DOHH2 (cell line): ENCODE data around the gene IZUMO1.

Source experiments
- H3F3A ChIP-seq: fragments of 200-600 bp; sonication (generic), shearing (Covaris generic); 2 replicates; pipeline ENCODE4 v1.6.0; 2016; ENCODE audit warnings: antibody characterized with exemption, mild to moderate bottlenecking; ENCODE audit not compliant: control insufficient read depth, insufficient read depth
- H3K27ac ChIP-seq: fragments of 200-600 bp; sonication (generic); 2 replicates; pipeline ENCODE4 v1.5.1; 2014; ENCODE audit warnings: low read depth, mild to moderate bottlenecking, low read length, moderate library complexity
- H3K27me3 ChIP-seq: fragments of 200-600 bp; sonication (generic); 2 replicates; pipeline ENCODE4 v1.6.1; 2014; ENCODE audit warnings: mild to moderate bottlenecking, low read length, mixed read lengths; ENCODE audit not compliant: control insufficient read depth
- H3K36me3 ChIP-seq: fragments of 200-600 bp; sonication (generic); 2 replicates; pipeline ENCODE4 v1.6.1; 2014; ENCODE audit warnings: mild to moderate bottlenecking, low read length, moderate library complexity, mixed read lengths; ENCODE audit not compliant: control insufficient read depth
- H3K4me1 ChIP-seq: fragments of 200-600 bp; sonication (generic); 2 replicates; pipeline ENCODE4 v1.6.1; 2014; ENCODE audit warnings: mild to moderate bottlenecking, low read length, mixed read lengths; ENCODE audit not compliant: control insufficient read depth
- H3K4me2 ChIP-seq: fragments of 200-600 bp; sonication (generic); 2 replicates; pipeline ENCODE4 v1.6.0; 2014; ENCODE audit warnings: mild to moderate bottlenecking, low read length, moderate library complexity
- H3K4me3 ChIP-seq: fragments of 200-600 bp; sonication (generic); 2 replicates; pipeline ENCODE4 v1.5.1; 2014; ENCODE audit warnings: mild to moderate bottlenecking, low read length, mixed read lengths
- H3K79me2 ChIP-seq: fragments of 200-600 bp; sonication (generic); 2 replicates; pipeline ENCODE4 v1.6.1; 2014; ENCODE audit warnings: mild to moderate bottlenecking, low read length, mixed read lengths; ENCODE audit not compliant: control insufficient read depth
- H3K9me2 ChIP-seq: fragments of 200-600 bp; sonication (generic); replicated peaks from 2 replicates; pipeline ENCODE4 v1.6.1; 2014; ENCODE audit warnings: mild to moderate bottlenecking, low read length, mixed read lengths; ENCODE audit not compliant: control insufficient read depth
- H3K9me3 ChIP-seq: fragments of 200-600 bp; sonication (generic); 2 replicates; pipeline ENCODE4 v1.6.1; 2014; ENCODE audit warnings: antibody characterized with exemption, low read length, mixed read lengths; ENCODE audit not compliant: control insufficient read depth, insufficient read depth
- H4K20me1 ChIP-seq: fragments of 200-600 bp; sonication (generic); 2 replicates; pipeline ENCODE4 v1.6.0; 2014; ENCODE audit warnings: low read depth, mild to moderate bottlenecking, antibody characterized with exemption, low read length, moderate library complexity; ENCODE audit not compliant: control insufficient read depth, insufficient read depth
- EZH2phosphoT487 ChIP-seq: fragments of 200-600 bp; sonication (generic); IDR thresholded peaks from 2 replicates; pipeline ENCODE4 v1.6.1; 2017; ENCODE audit warnings: borderline replicate concordance, mild to moderate bottlenecking, antibody characterized with exemption, low read length, moderate library complexity, mixed read lengths
- TF ChIP-seq, protein P1 (sequence below): fragments of 200-600 bp; sonication (generic); IDR thresholded peaks from one replicate; pipeline ENCODE4 v1.5.1; 2014; ENCODE audit warnings: antibody characterized with exemption, mild to moderate bottlenecking, low read depth, low read length; ENCODE audit not compliant: poor library complexity, severe bottlenecking

IZUMO1 gene

DNA sequence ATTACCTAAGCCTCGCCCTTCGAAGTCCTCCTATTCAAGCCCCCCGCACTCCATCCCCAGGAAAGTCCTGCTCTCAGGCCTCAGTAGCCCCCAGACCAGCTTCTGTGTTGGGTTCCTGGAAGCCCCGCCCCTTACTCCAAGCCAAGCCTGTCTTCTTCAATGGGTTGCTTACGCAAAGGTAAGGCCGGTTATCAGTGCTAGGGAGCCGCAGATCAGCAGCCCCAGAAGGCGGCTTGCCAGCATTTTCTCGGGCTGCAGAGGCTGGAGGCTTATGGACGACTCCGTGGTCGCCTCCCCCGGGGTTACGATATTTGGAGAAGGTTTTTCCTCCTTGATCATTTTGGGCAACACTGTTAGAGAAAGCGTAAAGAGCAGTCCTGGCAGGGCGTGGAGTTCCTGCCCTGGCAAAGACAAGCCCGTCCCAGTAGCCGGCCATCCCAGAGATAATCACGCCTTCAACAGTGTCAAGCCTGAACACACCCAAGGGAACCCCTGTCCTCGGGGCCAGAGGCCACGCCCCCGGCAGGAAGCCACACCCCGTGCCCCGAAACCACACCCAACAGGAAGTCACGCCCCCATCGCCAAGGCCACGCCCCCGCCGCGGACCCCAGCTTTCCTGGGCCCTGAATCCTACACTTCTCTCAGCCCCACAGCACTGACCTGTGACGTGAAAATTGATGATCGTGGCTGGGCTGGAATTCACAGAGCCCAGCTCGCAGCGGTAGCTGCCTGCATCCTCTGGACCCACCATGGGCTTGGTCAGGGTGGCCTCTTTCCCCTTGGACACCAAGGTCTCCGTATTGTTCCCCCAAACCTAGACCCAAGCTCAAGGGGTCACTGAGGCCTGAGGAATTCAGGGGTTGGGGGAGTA, 5.3 kb downstream of the IZUMO1 start:
- peak overlapping the region; percentile 21; the same call in 1 of the 2 replicates for H3K4me3 ChIP-seq
- H3K4me2 ChIP-seq = peak overlapping the region; percentile 41
- TF ChIP-seq, protein P1, sequence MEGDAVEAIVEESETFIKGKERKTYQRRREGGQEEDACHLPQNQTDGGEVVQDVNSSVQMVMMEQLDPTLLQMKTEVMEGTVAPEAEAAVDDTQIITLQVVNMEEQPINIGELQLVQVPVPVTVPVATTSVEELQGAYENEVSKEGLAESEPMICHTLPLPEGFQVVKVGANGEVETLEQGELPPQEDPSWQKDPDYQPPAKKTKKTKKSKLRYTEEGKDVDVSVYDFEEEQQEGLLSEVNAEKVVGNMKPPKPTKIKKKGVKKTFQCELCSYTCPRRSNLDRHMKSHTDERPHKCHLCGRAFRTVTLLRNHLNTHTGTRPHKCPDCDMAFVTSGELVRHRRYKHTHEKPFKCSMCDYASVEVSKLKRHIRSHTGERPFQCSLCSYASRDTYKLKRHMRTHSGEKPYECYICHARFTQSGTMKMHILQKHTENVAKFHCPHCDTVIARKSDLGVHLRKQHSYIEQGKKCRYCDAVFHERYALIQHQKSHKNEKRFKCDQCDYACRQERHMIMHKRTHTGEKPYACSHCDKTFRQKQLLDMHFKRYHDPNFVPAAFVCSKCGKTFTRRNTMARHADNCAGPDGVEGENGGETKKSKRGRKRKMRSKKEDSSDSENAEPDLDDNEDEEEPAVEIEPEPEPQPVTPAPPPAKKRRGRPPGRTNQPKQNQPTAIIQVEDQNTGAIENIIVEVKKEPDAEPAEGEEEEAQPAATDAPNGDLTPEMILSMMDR = no peak
- TF ChIP-seq EZH2phosphoT487 = no peak

DNA sequence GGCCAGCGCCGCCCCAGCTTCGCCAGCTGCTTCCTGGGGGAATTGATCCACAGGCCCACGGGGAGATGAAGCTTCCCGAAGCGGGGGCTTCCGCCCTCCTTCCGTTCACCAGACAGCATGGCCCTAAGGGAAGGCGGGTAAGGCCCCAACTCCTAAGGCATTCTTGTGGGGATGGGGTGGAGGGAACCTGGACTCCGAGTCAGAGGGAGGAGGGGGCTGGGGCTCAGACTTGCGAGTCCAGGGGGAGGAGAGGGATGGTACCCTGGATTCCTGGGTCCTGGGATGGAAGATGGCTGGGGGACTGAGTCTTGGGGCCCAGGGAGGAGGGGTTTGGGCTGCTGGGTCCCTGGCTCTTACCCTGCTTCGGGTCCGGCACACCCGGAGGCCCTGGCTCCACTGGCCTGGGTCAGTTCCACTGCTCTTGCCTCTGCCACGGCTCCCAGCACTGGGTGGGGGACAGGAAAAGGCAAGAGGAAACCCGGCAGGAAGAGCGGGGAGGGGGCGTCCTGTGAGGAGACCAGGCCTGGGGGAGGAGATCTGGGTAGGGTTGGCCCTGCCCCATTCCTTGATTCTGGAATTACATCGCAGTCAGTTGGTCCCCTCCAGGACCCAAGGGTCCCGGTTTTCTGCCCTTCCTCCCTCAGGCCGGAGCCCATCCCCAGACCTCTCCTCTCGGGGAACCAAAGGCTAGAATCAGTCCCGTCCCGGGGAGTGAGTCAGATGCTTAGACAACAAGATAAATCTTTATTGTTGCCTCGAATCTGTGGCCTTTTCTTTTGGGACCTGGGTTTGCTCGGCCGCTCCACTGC, 6.3 kb downstream of the IZUMO1 start, which contains the start of gene RASIP1:
RASIP1 (minus strand) TSS at position 447 of the 809 bp plus-strand sequence; CDS start at position 119, 328 bp downstream.
- 0 out of 2 replicates have a peak, but pooled peaks cover 6% of the 10 kb centered on the region for H3K27me3 ChIP-seq
- H4K20me1 ChIP-seq = no peaks in the 10 kb centered on the region
- H3K4me3 ChIP-seq = 0 out of 2 replicates have a peak within 1 kb of the TSS, but pooled peaks have one; percentile 21
- H3K36me3 ChIP-seq = no peaks in the 10 kb centered on the region
- H3K9me2 ChIP-seq = no peaks in the 10 kb centered on the region
- H3K4me1 ChIP-seq = peaks cover 22% of the 10 kb centered on the region
- no peaks in the 10 kb centered on the region for H3K79me2 ChIP-seq
- peak within 1 kb of the TSS; percentile 41 for H3K4me2 ChIP-seq
- peaks cover 3% of the 10 kb centered on the region; the same call in 1 of the 2 replicates for H3F3A ChIP-seq
- H3K27ac ChIP-seq = no peak within 1 kb of the TSS
- no peaks in the 10 kb centered on the region for H3K9me3 ChIP-seq
- TF ChIP-seq EZH2phosphoT487 = no peak
- TF ChIP-seq, protein P1 = no peak

More for the DNA sequence above, 5.3 kb downstream of the IZUMO1 start:
- H4K20me1 ChIP-seq = no peaks in the 10 kb centered on the region
- peaks cover 22% of the 10 kb centered on the region for H3K4me1 ChIP-seq
- H3K27ac ChIP-seq = no peak overlapping the region
- H3K9me2 ChIP-seq = no peaks in the 10 kb centered on the region
- H3K36me3 ChIP-seq = no peaks in the 10 kb centered on the region
- peaks cover 3% of the 10 kb centered on the region; the same call in 1 of the 2 replicates for H3F3A ChIP-seq
- no peaks in the 10 kb centered on the region for H3K9me3 ChIP-seq
- H3K27me3 ChIP-seq = 0 out of 2 replicates have a peak, but pooled peaks cover 6% of the 10 kb centered on the region
- no peaks in the 10 kb centered on the region for H3K79me2 ChIP-seq

DNA sequence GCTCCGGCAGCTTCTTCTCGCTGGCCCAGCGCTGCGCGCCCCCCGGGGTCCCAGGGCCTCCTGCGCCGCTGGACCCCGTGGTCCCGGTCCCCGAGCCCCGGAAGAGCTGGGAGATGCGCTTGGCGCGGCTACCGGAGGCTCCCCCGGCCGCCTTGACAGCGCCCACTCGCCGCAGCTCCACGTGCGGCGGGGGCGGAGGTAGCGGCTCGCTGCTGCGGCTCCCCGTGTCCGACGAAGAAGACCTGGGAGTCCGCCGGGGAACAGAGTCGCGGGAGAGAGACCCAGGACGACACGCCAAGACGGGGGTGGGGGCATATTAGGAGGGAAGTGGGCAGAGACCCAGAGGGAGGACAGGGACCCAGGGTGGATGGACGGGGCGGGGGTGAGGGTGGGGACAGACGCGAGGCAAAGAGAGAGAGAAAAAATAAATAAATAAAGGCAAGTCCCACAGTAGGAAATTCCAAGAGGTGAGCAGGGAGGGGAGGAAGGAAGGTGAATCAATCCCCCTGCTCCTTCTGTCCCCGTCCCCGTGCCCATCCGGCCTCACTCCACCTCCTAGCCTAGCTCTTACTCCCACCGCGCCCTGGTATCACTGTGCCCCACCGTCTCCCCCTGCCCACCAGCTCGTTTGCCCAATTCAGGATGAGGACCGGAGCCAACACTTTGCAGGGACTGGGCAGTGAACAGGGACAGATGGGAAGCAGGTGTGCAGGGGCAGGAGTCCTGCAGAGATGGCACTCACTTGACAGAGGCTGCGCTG, 7.1 kb downstream of the IZUMO1 start:
- Histone ChIP-seq H3K9me2 (no peaks in the 10 kb centered on the region), H4K20me1 (no peaks in the 10 kb centered on the region), H3F3A (peaks cover 3% of the 10 kb centered on the region; the same call in 1 of the 2 replicates), H3K4me3 (no peak overlapping the region), H3K27ac (no peak overlapping the region), H3K79me2 (no peaks in the 10 kb centered on the region), H3K9me3 (no peaks in the 10 kb centered on the region), H3K27me3 (0 out of 2 replicates have a peak, but pooled peaks cover 6% of the 10 kb centered on the region), H3K36me3 (no peaks in the 10 kb centered on the region), H3K4me1 (peaks cover 22% of the 10 kb centered on the region), H3K4me2 (peak overlapping the region; percentile 55; the same call in 1 of the 2 replicates)
- no peak for TF ChIP-seq EZH2phosphoT487
